Right atrium auricular region (tissue), 2 donors: ENCODE measurements around the gene FBN2. TPM values are rescaled to one million over a fixed set of nuclear protein-coding genes. Genes with fewer than 3 reads are reported as not detected.

Experiments
- DNase-seq: peaks from one replicate; pipeline ENCODE4 v3.0.0-alpha.2; 2019; ENCODE audit warnings: low spot score
- H3K27ac ChIP-seq, 2 donors: fragments of 200-600 bp; sonication (generic); 1 replicate in 1 of 2; 2 replicates in 1 of 2; pipeline ENCODE4 v1.5.1; 2016 to 2019
- H3K27me3 ChIP-seq, 2 donors: fragments of 200-600 bp; sonication (generic); one replicate each; pipeline versions ENCODE4 v1.5.1 to v1.6.0; 2017 to 2019
- H3K36me3 ChIP-seq: fragments of 200-600 bp; sonication (generic); one replicate; pipeline ENCODE4 v1.5.1; 2016
- H3K4me1 ChIP-seq, 2 donors: fragments of 200-600 bp; sonication (generic); one replicate each; pipeline versions ENCODE4 v1.5.1 to v1.6.0; 2017 to 2019
- H3K4me3 ChIP-seq, 2 donors: fragments of 200-600 bp; sonication (generic); 1 replicate in 1 of 2; 2 replicates in 1 of 2; pipeline ENCODE4 v1.5.1; 2017 to 2019; ENCODE audit warnings: mild to moderate bottlenecking in 1 of 2, moderate library complexity in 1 of 2
- H3K9me3 ChIP-seq, 2 donors: fragments of 200-600 bp; sonication (generic); one replicate each; pipeline ENCODE4 v1.5.1; 2019
- total RNA-seq, 2 donors: library from RNA; depleted of rRNA; stranded (reverse); fragments of >200 nt; gene quantifications; one replicate each; pipeline ENCODE4 v1.1.0, GENCODE V29; 2016
- TF ChIP-seq, protein P1 (sequence below), 2 donors: fragments of 200-600 bp; sonication (generic); IDR thresholded peaks; one replicate each; pipeline ENCODE4 v1.5.1; 2019; ENCODE audit warnings: antibody characterized with exemption in 2 of 2

The FBN2 gene
- total RNA-seq, 2 donors from 2014 or later = 1.1 to 4.6 TPM

DNA sequence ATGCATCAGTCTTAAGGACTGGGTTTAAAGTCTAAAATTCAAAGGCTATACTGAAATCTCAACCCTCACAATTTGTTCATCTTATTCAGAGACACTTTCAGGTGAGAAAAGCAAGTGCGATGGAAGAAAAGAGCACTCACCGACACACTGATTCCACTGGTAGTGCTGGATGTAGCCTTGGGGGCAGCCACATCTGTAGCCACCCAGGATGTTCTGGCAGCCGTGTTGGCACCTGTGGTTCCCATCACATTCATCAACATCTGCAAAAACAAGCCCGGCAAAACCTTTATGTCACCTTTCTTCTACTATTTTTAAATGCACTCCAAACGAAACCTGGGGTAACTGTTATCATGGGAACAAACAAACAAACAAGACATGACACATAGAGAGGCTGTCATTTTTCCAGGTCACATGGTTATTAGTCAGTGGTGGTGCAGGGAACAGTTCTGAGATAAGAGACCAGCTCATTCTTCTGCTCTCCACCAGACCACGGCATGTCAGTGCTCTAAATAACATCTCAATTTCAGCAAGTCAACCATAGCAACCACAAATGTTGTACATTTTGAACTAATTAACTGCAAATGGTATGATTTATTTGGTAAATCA is 266.1 kb downstream of the FBN2 start:
- no peaks in the 10 kb centered on the region for H3K27me3 ChIP-seq
- no peaks in the 10 kb centered on the region for H3K9me3 ChIP-seq
- no peaks in the 10 kb centered on the region for H3K36me3 ChIP-seq
- TF ChIP-seq, protein P1, sequence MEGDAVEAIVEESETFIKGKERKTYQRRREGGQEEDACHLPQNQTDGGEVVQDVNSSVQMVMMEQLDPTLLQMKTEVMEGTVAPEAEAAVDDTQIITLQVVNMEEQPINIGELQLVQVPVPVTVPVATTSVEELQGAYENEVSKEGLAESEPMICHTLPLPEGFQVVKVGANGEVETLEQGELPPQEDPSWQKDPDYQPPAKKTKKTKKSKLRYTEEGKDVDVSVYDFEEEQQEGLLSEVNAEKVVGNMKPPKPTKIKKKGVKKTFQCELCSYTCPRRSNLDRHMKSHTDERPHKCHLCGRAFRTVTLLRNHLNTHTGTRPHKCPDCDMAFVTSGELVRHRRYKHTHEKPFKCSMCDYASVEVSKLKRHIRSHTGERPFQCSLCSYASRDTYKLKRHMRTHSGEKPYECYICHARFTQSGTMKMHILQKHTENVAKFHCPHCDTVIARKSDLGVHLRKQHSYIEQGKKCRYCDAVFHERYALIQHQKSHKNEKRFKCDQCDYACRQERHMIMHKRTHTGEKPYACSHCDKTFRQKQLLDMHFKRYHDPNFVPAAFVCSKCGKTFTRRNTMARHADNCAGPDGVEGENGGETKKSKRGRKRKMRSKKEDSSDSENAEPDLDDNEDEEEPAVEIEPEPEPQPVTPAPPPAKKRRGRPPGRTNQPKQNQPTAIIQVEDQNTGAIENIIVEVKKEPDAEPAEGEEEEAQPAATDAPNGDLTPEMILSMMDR (IDR thresholded peaks at IDR 0.05) = no peak
- H3K4me3 ChIP-seq = peak overlapping the region; percentile 27 to 28
- H3K27ac ChIP-seq = peak overlapping the region; percentile 45 to 65
- no peak for DNase-seq
- H3K4me1 ChIP-seq = no peaks in the 10 kb centered on the region

DNA sequence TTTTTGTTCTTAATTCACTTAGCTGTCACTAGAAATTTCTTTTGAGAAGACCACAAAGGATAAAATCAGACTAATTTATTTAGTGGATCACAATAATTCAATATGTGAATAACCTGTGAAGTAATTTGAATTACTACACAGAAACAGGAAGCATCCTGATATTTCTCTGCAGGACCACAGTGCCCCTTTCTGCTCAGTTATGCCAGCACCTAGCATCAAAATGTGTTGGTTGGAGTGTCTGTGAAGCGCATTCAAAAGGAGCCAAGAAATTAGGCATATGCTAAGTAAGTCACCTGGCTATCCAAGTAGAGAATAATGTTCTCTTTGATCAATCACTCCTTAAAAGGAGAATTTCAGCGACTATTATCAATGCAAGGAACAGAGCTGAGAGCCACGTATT is 267.0 kb downstream of the FBN2 start:
- H3K36me3 ChIP-seq = no peaks in the 10 kb centered on the region
- H3K27me3 ChIP-seq = no peaks in the 10 kb centered on the region
- TF ChIP-seq, protein P1 (IDR thresholded peaks at IDR 0.05) = peak in 1 of 2 donors; percentile 9
- no peak for DNase-seq
- no peaks in the 10 kb centered on the region for H3K9me3 ChIP-seq
- H3K4me3 ChIP-seq = peak overlapping the region; percentile 27 to 28
- peak overlapping the region; percentile 45 to 65 for H3K27ac ChIP-seq
- H3K4me1 ChIP-seq = no peaks in the 10 kb centered on the region

DNA sequence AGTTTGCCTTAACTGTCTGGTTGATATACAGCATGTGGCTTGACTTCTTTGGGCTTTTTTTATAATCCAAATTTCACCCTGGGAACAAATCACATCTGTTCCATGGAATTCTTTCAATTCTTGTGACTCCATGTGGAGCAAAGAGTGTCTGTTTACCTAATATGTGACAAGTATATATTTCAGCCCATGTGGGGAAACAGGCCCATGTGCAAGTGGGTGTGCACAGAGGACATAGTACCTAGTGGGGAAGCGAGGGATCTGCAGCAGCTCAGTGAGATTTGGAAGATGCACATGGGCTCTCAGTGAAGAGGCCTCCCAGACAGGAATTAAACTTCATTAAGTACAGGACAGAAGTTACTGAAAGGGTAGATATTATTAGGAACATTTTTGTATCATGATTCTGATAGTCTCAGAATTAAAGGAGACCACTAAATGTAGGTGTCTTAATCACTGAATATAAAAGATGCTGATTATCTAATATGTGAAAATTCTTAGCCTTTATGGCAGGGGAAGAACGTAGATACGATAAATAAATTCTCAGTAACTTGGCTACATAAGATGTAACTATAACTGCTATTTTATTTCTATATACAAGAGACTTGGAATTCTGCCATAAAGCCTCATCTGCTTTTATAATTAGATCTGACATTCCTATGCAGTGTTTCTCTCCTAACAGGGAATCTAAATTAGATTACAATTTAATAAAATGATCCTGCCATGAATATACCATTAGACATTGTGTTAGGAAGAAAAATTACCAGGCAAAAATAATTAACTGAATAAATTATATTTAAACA is 273.3 kb downstream of the FBN2 start:
- Histone ChIP-seq H3K9me3 (no peaks in the 10 kb centered on the region), H3K4me1 (peaks cover 0 to 6% of the 10 kb centered on the region in 2 donors), H3K27me3 (no peaks in the 10 kb centered on the region), H3K27ac (peak overlapping the region in 1 of 2 donors; percentile 49), H3K4me3 (no peak overlapping the region), H3K36me3 (no peaks in the 10 kb centered on the region)
- TF ChIP-seq, protein P1 (IDR thresholded peaks at IDR 0.05) = no peak
- DNase-seq = no peak

DNA sequence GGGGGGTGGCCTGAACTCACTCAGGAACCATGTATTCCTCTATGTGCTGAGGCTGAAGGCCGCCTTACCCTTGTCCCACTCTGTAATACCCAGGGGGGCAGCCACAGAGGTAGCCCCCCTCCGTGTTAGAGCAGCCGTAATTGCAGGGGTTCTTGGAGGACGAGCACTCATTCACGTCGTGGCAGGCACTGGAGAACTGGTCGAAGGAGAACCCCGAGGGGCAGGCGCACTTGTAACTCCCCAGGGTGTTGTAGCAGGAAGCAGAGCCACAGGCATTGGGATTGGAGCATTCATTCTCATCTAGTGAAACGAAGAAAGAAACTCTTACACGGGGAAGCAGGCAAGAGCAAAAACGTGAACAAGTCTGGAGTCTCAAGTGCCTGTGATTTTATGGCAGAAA is 274.7 kb downstream of the FBN2 start:
- Histone ChIP-seq H3K36me3 (peaks cover 5% of the 10 kb centered on the region), H3K4me1 (peaks cover 0 to 6% of the 10 kb centered on the region in 2 donors), H3K4me3 (no peak overlapping the region), H3K27me3 (no peaks in the 10 kb centered on the region), H3K9me3 (no peaks in the 10 kb centered on the region), H3K27ac (no peak overlapping the region)
- TF ChIP-seq, protein P1 (IDR thresholded peaks at IDR 0.05) = no peak
- no peak for DNase-seq

DNA sequence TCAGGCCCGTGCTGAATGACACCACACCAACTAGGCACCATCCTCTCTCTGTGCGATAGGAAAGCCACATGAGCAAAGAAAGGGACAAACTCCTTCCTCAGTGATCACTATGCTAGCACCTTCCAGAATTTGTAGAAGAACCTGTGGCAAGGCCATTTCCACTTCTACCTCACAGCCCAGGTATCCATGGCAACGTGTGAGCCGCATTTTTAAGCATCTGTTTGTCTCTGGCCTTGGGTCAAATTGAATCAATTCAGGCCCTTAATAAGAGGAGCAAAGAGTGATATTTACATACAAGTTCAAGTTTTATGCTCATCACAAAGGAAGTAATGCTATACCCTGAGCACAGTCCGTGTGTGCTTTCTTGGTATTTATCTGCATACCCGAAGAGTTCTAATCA is 275.1 kb downstream of the FBN2 start:
- no peaks in the 10 kb centered on the region for H3K27me3 ChIP-seq

More for the DNA sequence above, 275.1 kb downstream of the FBN2 start:
- no peak for DNase-seq
- Histone ChIP-seq H3K9me3 (no peaks in the 10 kb centered on the region), H3K4me3 (no peak overlapping the region), H3K4me1 (peaks cover 0 to 6% of the 10 kb centered on the region in 2 donors), H3K36me3 (peaks cover 7% of the 10 kb centered on the region), H3K27ac (no peak overlapping the region)
- TF ChIP-seq, protein P1 (IDR thresholded peaks at IDR 0.05) = no peak
